CD4-positive, alpha-beta memory T cell (primary cell): Measurements from ENCODE around the gene UNC13C. TPM values are rescaled to one million over a fixed set of nuclear protein-coding genes. Genes with fewer than 3 reads are reported as not detected.

ENCODE experiments used
- CTCF ChIA-PET: fragments of 350-600 bp; sonication (Branson Sonifier 250); formaldehyde crosslinking; loops from one replicate; lab custom pipeline; 2021; ENCODE audit warnings: inconsistent platforms; ENCODE audit not compliant: partially characterized antibody; lab: Charles Lee
- POLR2A ChIA-PET: fragments of 350-600 bp; sonication (Branson Sonifier 250); formaldehyde crosslinking; loops from one replicate; lab custom pipeline; 2021; ENCODE audit not compliant: partially characterized antibody; lab: Charles Lee
- DNase-seq, 5 donors: peaks; one replicate each; pipeline versions ENCODE4 v3.0.0 to v3.0.0-alpha.2; 2020 to 2022; ENCODE audit warnings: mixed read lengths in 1 of 5
- H3K27ac ChIP-seq: one replicate; pipeline ENCODE4 v1.7.0; 2013; ENCODE audit warnings: low read depth, low read length
- H3K27me3 ChIP-seq: 2 replicates; pipeline ENCODE4 v1.7.0; 2013; ENCODE audit warnings: mild to moderate bottlenecking, low read length, moderate library complexity; ENCODE audit not compliant: insufficient read depth
- H3K36me3 ChIP-seq: 2 replicates; pipeline ENCODE4 v1.7.0; 2013; ENCODE audit warnings: mild to moderate bottlenecking, low read length, moderate library complexity; ENCODE audit not compliant: insufficient read depth
- H3K4me1 ChIP-seq: 2 replicates; pipeline ENCODE4 v1.7.0; 2013; ENCODE audit warnings: mild to moderate bottlenecking, low read length, moderate library complexity; ENCODE audit not compliant: insufficient read depth
- H3K4me3 ChIP-seq, 2 donors: one replicate each; pipeline ENCODE4 v1.7.0; 2013; ENCODE audit warnings: low read length in 2 of 2, mild to moderate bottlenecking in 1 of 2
- H3K9me3 ChIP-seq, 2 donors: one replicate each; pipeline ENCODE4 v1.7.0; 2013; ENCODE audit warnings: low read length in 2 of 2, control low read depth in 1 of 2; ENCODE audit not compliant: control insufficient read depth in 1 of 2
- H3K27ac Mint-ChIP-seq, 7 donors: one replicate each; pipeline ENCODE4 v1.8.0; 2020 to 2021; ENCODE audit warnings: mixed read lengths in 7 of 7, mild to moderate bottlenecking in 6 of 7, inconsistent platforms in 3 of 7, moderate library complexity in 3 of 7
- H3K27me3 Mint-ChIP-seq, 2 donors: one replicate each; pipeline ENCODE4 v1.8.0; 2020 to 2021; ENCODE audit warnings: mixed read lengths in 2 of 2
- H3K36me3 Mint-ChIP-seq, 2 donors: one replicate each; pipeline ENCODE4 v1.8.0; 2020 to 2021; ENCODE audit warnings: mixed read lengths in 2 of 2, inconsistent platforms in 1 of 2, mild to moderate bottlenecking in 1 of 2
- H3K4me1 Mint-ChIP-seq, 4 donors: one replicate each; pipeline ENCODE4 v1.8.0; 2020 to 2021; ENCODE audit warnings: mixed read lengths in 4 of 4, mild to moderate bottlenecking in 1 of 4
- H3K4me3 Mint-ChIP-seq, 8 donors: one replicate each; pipeline ENCODE4 v1.8.0; 2020 to 2021; ENCODE audit warnings: mixed read lengths in 8 of 8, mild to moderate bottlenecking in 7 of 8, moderate library complexity in 6 of 8, inconsistent platforms in 3 of 8
- H3K9me3 Mint-ChIP-seq, 8 donors: one replicate each; pipeline ENCODE4 v1.8.0; 2020 to 2021; ENCODE audit warnings: mixed read lengths in 8 of 8, mild to moderate bottlenecking in 5 of 8, inconsistent platforms in 3 of 8, moderate library complexity in 1 of 8
- intact Hi-C: fragments of 100-400 bp; cut with micrococcal nuclease; formaldehyde crosslinking; loops from one replicate; pipeline ENCODE4 v1.15.1; 2023
- polyA plus RNA-seq, 2 donors: library from polyadenylated mRNA; unstranded; fragments of 300-500 nt; fragmentation: Illumina TruSeq; gene quantifications; one replicate each; pipeline ENCODE4 v1.2.3, GENCODE V29; 2021
- total RNA-seq, 2 experiments: library from RNA; stranded (reverse); gene quantifications; one replicate each; pipeline ENCODE4 v1.2.3, GENCODE V29; 2021

Gene UNC13C
- total and polyA plus RNA-seq, 4 experiments from 2014 or later, result not detected

DNA sequence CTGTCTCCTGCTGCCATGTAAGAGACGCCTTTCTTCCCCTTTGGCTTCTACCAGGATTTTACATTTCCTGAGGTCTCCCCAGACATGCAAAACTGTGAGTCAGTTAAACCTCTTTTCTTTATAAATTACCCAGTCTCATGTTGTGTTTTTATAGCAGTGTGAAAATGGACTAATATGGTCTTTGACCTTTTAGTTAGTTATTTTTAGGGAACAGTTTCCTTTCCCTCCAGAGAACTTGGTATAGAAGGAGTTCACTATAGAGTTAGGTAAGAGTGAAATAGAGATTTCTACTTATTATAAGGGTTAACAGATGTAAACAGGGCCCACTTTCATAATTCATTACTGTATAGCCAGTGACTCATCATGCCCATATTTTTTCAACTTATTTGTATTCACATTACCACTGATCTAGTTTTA is 170.9 kb downstream of the UNC13C start:
- no peak overlapping the region for H3K27ac Mint-ChIP-seq
- ChIA-PET POLR2A (no interaction called here), CTCF (no interaction called here)
- no peak overlapping the region for H3K27ac ChIP-seq
- H3K9me3 Mint-ChIP-seq, result peaks cover 0 to 2% (median 0%) of the 10 kb centered on the region in 8 donors
- H3K9me3 ChIP-seq, result no peaks in the 10 kb centered on the region
- no peaks in the 10 kb centered on the region for H3K27me3 Mint-ChIP-seq
- no peak for DNase-seq
- no peak overlapping the region for H3K4me3 Mint-ChIP-seq
- H3K36me3 Mint-ChIP-seq, result no peaks in the 10 kb centered on the region
- no peaks in the 10 kb centered on the region for H3K4me1 Mint-ChIP-seq
- intact Hi-C loops, result no loop called here
- no peaks in the 10 kb centered on the region for H3K36me3 ChIP-seq
- H3K27me3 ChIP-seq, result no peaks in the 10 kb centered on the region
- no peak overlapping the region for H3K4me3 ChIP-seq
- no peaks in the 10 kb centered on the region for H3K4me1 ChIP-seq

DNA sequence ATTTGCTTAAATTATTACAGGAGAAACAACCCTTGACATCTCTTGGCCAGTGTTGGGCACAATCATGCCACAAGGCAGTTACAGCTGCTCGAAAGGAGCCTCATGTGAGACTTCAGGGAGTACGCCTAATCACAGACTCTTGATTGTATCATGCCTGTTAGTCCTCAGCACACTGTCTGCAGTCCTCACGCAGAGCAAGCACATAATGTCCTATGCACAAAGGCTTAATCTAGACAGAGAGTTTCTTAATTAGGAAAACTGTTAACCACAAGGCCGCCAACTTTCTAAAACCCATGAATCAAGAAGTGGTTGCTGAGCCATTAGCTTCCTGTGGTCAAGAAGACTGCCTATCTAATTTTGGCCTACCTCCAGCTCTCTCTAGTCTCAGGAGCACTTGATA is 172.0 kb downstream of the UNC13C start:
- ChIA-PET POLR2A (no interaction called here), CTCF (no interaction called here)
- Histone ChIP-seq H3K9me3 (no peaks in the 10 kb centered on the region), H3K27ac (no peak overlapping the region), H3K4me3 (no peak overlapping the region), H3K4me1 (no peaks in the 10 kb centered on the region), H3K36me3 (no peaks in the 10 kb centered on the region), H3K27me3 (no peaks in the 10 kb centered on the region)
- Mint-ChIP-seq H3K36me3 (no peaks in the 10 kb centered on the region), H3K4me1 (no peaks in the 10 kb centered on the region), H3K27me3 (no peaks in the 10 kb centered on the region), H3K4me3 (no peak overlapping the region), H3K27ac (no peak overlapping the region), H3K9me3 (peaks cover 0 to 4% (median 0%) of the 10 kb centered on the region in 8 donors)
- intact Hi-C loops, result no loop called here
- DNase-seq, result no peak

GRCh38 chr15:54159012-54159411 is 180.8 kb downstream of the UNC13C start:
- Histone ChIP-seq H3K27me3 (no peaks in the 10 kb centered on the region), H3K36me3 (no peaks in the 10 kb centered on the region), H3K4me3 (no peak overlapping the region), H3K27ac (no peak overlapping the region), H3K9me3 (no peaks in the 10 kb centered on the region), H3K4me1 (no peaks in the 10 kb centered on the region)
- Mint-ChIP-seq H3K27ac (no peak overlapping the region), H3K9me3 (peaks cover 0 to 4% (median under 1%) of the 10 kb centered on the region in 8 donors), H3K4me3 (no peak overlapping the region), H3K27me3 (no peaks in the 10 kb centered on the region), H3K36me3 (no peaks in the 10 kb centered on the region), H3K4me1 (no peaks in the 10 kb centered on the region)
- POLR2A ChIA-PET, result no interaction called here
- no peak for DNase-seq
- intact Hi-C loops, result no loop called here
- CTCF ChIA-PET, result no interaction called here

- Histone ChIP-seq H3K4me3 (no peak overlapping the region), H3K4me1 (no peaks in the 10 kb centered on the region), H3K9me3 (no peaks in the 10 kb centered on the region), H3K27me3 (no peaks in the 10 kb centered on the region), H3K27ac (no peak overlapping the region), H3K36me3 (no peaks in the 10 kb centered on the region)
- Mint-ChIP-seq H3K27me3 (no peaks in the 10 kb centered on the region), H3K27ac (no peak overlapping the region), H3K4me1 (no peaks in the 10 kb centered on the region), H3K9me3 (peaks cover 0 to 7% (median 2%) of the 10 kb centered on the region in 8 donors), H3K4me3 (no peak overlapping the region), H3K36me3 (no peaks in the 10 kb centered on the region)
- intact Hi-C loops, result no loop called here
- ChIA-PET POLR2A (no interaction called here), CTCF (no interaction called here)
- no peak for DNase-seq
These were observed 209.1 kb downstream of the UNC13C start for GRCh38 chr15:54187325-54187724.

GRCh38 chr15:54197995-54198394 is 219.8 kb downstream of the UNC13C start:
- H3K4me3 Mint-ChIP-seq, result no peak overlapping the region
- peaks cover 6 to 19% (median 15%) of the 10 kb centered on the region in 8 donors for H3K9me3 Mint-ChIP-seq
- H3K4me1 Mint-ChIP-seq, result no peaks in the 10 kb centered on the region
- peaks cover 0 to 1% of the 10 kb centered on the region in 2 donors for H3K27me3 Mint-ChIP-seq
- no peaks in the 10 kb centered on the region for H3K4me1 ChIP-seq
- no peak overlapping the region for H3K4me3 ChIP-seq
- H3K27ac Mint-ChIP-seq, result no peak overlapping the region
- DNase-seq, result no peak
- intact Hi-C loops, result no loop called here
- POLR2A ChIA-PET, result no interaction called here
- CTCF ChIA-PET, result no interaction called here
- no peaks in the 10 kb centered on the region for H3K27me3 ChIP-seq
- H3K36me3 Mint-ChIP-seq, result no peaks in the 10 kb centered on the region
- no peaks in the 10 kb centered on the region for H3K36me3 ChIP-seq
- no peak overlapping the region for H3K27ac ChIP-seq
- H3K9me3 ChIP-seq, result no peaks in the 10 kb centered on the region

- no peak overlapping the region for H3K27ac Mint-ChIP-seq
- no peaks in the 10 kb centered on the region for H3K9me3 ChIP-seq
- H3K27me3 ChIP-seq, result no peaks in the 10 kb centered on the region
- no peaks in the 10 kb centered on the region for H3K4me1 Mint-ChIP-seq
- H3K4me3 ChIP-seq, result no peak overlapping the region
- H3K9me3 Mint-ChIP-seq, result peaks cover 0 to 9% (median 1%) of the 10 kb centered on the region in 8 donors
- no peaks in the 10 kb centered on the region for H3K4me1 ChIP-seq
- no peak for DNase-seq
- intact Hi-C loops, result no loop called here
- no peaks in the 10 kb centered on the region for H3K36me3 ChIP-seq
- H3K27me3 Mint-ChIP-seq, result no peaks in the 10 kb centered on the region
- ChIA-PET POLR2A (no interaction called here), CTCF (no interaction called here)
- H3K4me3 Mint-ChIP-seq, result no peak overlapping the region
- no peak overlapping the region for H3K27ac ChIP-seq
- no peaks in the 10 kb centered on the region for H3K36me3 Mint-ChIP-seq
These were observed 228.5 kb downstream of the UNC13C start for GRCh38 chr15:54206586-54207321.

DNA sequence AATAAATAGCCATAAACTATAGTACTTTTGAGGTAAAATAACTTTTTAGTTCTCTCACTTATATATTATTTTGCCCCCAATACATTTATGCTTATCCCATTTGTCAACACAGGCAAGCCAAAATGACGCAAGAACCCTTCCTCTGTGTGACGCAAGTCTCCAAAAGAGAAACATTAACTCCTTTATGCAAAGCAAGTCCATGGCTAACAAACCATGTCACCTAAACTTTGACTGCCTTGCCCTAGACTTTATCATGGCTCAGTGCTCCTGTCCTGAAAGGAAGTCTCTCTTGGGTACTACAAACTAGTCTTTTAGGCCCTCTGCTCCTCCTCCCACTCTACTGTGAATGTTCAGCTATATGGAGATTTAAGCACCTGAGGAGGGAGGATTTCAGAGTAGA is 230.5 kb downstream of the UNC13C start:
- DNase-seq, result no peak
- no peak overlapping the region for H3K27ac Mint-ChIP-seq
- H3K36me3 ChIP-seq, result no peaks in the 10 kb centered on the region
- no peak overlapping the region for H3K4me3 ChIP-seq
- no peaks in the 10 kb centered on the region for H3K4me1 Mint-ChIP-seq
- no peaks in the 10 kb centered on the region for H3K9me3 ChIP-seq
- intact Hi-C loops, result no loop called here
- H3K27ac ChIP-seq, result no peak overlapping the region
- H3K36me3 Mint-ChIP-seq, result no peaks in the 10 kb centered on the region
- no peaks in the 10 kb centered on the region for H3K27me3 ChIP-seq
- H3K9me3 Mint-ChIP-seq, result peaks cover 0 to 2% (median 0%) of the 10 kb centered on the region in 8 donors
- no peaks in the 10 kb centered on the region for H3K27me3 Mint-ChIP-seq
- no peaks in the 10 kb centered on the region for H3K4me1 ChIP-seq
- POLR2A ChIA-PET, result no interaction called here
- CTCF ChIA-PET, result no interaction called here
- H3K4me3 Mint-ChIP-seq, result no peak overlapping the region
